Breast epithelium (tissue), 3 donors: ENCODE measurements around the gene SERBP1.

Experiments used
- POLR2A ChIP-seq: fragments of 450-650 bp; IDR thresholded peaks from one replicate; pipeline ENCODE4 v1.6.1; 2016; ENCODE audit warnings: antibody characterized with exemption, mild to moderate bottlenecking, moderate library complexity
- TF ChIP-seq, protein P1 (sequence below), 3 donors: fragments of 450-650 bp; IDR thresholded peaks; one replicate each; pipeline ENCODE4 v1.5.1; 2016 to 2017; ENCODE audit warnings: antibody characterized with exemption in 3 of 3, mild to moderate bottlenecking in 3 of 3, moderate library complexity in 3 of 3

GRCh38 chr1:67431869-67432578 lies 1.8 kb upstream of the SERBP1 start:
- TF ChIP-seq POLR2A: no peak
- TF ChIP-seq, protein P1, sequence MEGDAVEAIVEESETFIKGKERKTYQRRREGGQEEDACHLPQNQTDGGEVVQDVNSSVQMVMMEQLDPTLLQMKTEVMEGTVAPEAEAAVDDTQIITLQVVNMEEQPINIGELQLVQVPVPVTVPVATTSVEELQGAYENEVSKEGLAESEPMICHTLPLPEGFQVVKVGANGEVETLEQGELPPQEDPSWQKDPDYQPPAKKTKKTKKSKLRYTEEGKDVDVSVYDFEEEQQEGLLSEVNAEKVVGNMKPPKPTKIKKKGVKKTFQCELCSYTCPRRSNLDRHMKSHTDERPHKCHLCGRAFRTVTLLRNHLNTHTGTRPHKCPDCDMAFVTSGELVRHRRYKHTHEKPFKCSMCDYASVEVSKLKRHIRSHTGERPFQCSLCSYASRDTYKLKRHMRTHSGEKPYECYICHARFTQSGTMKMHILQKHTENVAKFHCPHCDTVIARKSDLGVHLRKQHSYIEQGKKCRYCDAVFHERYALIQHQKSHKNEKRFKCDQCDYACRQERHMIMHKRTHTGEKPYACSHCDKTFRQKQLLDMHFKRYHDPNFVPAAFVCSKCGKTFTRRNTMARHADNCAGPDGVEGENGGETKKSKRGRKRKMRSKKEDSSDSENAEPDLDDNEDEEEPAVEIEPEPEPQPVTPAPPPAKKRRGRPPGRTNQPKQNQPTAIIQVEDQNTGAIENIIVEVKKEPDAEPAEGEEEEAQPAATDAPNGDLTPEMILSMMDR (IDR thresholded peaks at IDR 0.05): no peak
